Measurements from ENCODE around the gene TRIM9.

GRCh38 chr14:51116682-51117081 lies 21.8 kb upstream of the TRIM9 start:
- TF ChIP-seq POLR2AphosphoS5 (IDR thresholded peaks at IDR 0.05) (no peak), CTCF (IDR thresholded peaks at IDR 0.05) (no peak), POLR2A (IDR thresholded peaks at IDR 0.05) (no peak)
